Esophagus muscularis mucosa (tissue), 4 donors: ENCODE data around the gene EPAS1.

Source experiments
- EP300 ChIP-seq: sonication (generic); formaldehyde crosslinking; IDR thresholded peaks from one replicate; pipeline ENCODE4 v1.6.1; 2017; ENCODE audit warnings: antibody characterized with exemption
- POLR2A ChIP-seq: fragments of 450-650 bp; IDR thresholded peaks from one replicate; pipeline ENCODE4 v1.6.1; 2017; ENCODE audit warnings: antibody characterized with exemption, moderate library complexity, mild to moderate bottlenecking, low read depth
- POLR2AphosphoS5 ChIP-seq, 2 donors: sonication (generic); formaldehyde crosslinking; IDR thresholded peaks; one replicate each; pipeline ENCODE4 v1.6.1; 2017; ENCODE audit warnings: antibody characterized with exemption in 2 of 2
- TF ChIP-seq, protein P1 (sequence below), 3 experiments: fragments of 200-600 bp in 2 of 3; fragments of 450-650 bp in 1 of 3; sonication (generic) in 2 of 3; IDR thresholded peaks; one replicate each; pipeline ENCODE4 v1.5.1; 2017 to 2019; ENCODE audit warnings: antibody characterized with exemption in 3 of 3, mild to moderate bottlenecking in 2 of 3, moderate library complexity in 1 of 3

GRCh38 chr2:46392561-46393346 is 95.5 kb downstream of the EPAS1 start:
- TF ChIP-seq POLR2A: no peak
- TF ChIP-seq, protein P1, sequence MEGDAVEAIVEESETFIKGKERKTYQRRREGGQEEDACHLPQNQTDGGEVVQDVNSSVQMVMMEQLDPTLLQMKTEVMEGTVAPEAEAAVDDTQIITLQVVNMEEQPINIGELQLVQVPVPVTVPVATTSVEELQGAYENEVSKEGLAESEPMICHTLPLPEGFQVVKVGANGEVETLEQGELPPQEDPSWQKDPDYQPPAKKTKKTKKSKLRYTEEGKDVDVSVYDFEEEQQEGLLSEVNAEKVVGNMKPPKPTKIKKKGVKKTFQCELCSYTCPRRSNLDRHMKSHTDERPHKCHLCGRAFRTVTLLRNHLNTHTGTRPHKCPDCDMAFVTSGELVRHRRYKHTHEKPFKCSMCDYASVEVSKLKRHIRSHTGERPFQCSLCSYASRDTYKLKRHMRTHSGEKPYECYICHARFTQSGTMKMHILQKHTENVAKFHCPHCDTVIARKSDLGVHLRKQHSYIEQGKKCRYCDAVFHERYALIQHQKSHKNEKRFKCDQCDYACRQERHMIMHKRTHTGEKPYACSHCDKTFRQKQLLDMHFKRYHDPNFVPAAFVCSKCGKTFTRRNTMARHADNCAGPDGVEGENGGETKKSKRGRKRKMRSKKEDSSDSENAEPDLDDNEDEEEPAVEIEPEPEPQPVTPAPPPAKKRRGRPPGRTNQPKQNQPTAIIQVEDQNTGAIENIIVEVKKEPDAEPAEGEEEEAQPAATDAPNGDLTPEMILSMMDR (IDR thresholded peaks at IDR 0.05): no peak
- no peak for TF ChIP-seq EP300
- TF ChIP-seq POLR2AphosphoS5 (IDR thresholded peaks at IDR 0.05): no peak
